Frontal cortex (tissue), 4 donors: ENCODE measurements around the gene ZNF827. TPM values are rescaled to one million over a fixed set of nuclear protein-coding genes. Genes with fewer than 3 reads are reported as not detected.

Experiments
- DNase-seq, 2 donors: peaks; one replicate each; pipeline ENCODE4 v3.0.0; 2012; ENCODE audit warnings: low spot score in 2 of 2
- FAIRE-seq: peaks from 2 replicates; lab custom pipeline; 2012; peaks lifted over from hg19 to GRCh38; lab: Jason Lieb, UNC
- total RNA-seq: library from RNA; depleted of rRNA; stranded (reverse); fragments of >200 nt; gene quantifications from one replicate; pipeline ENCODE4 v1.2.3, GENCODE V29; 2014
- donor health status: control.
- donor health status: control.
- donor health status: control.

The ZNF827 gene
- total RNA-seq, 1 donor from 2014 or later, result 21.2 TPM

DNA sequence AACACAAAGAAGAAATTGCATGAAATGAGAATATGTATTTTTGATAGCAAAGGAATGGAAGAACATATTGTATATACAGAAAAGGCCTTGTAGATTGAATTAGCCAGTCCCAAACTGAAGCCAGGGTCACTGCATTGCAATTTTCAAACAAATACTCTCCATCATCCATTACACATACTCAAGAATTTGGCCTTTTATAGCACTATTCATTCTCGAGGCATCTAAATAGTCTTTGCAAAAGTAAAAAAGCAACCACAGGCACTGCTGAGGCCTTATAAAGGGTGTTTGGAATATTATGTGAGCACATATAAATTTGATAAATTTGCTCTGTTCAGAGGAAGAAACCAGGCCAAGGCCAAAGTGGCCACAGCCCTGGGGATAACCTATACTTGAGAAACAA, 123.0 kb downstream of the ZNF827 start:
- no peak for DNase-seq
- no peak for FAIRE-seq

DNA sequence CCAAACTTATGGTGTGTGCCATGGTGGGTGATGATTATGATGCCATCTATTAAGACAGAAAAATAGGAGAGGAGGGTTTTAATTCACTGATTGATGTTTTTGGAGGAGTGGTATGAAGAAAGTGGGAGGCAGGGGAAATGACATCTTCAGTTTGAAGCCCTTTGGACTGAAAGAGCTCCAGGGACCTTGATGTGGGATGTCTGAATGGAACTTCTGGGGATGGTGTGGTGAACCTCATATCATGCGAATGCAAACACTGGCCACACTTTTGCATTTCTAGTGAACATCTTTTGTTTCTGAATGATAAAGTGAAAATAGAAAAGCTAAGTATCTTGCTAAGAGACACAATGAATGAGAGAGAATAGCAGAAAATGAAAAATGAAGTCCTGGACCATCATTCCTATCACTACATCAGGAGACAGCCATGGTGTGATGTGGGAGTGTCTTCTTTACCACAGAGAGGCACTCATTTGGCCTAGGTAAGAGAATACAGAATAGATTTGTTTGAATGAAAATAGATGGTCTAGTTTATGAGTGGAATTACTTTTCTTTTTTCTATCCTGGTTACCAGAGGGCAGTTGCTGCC, 123.5 kb downstream of the ZNF827 start:
- no peak for DNase-seq
- no peak for FAIRE-seq

DNA sequence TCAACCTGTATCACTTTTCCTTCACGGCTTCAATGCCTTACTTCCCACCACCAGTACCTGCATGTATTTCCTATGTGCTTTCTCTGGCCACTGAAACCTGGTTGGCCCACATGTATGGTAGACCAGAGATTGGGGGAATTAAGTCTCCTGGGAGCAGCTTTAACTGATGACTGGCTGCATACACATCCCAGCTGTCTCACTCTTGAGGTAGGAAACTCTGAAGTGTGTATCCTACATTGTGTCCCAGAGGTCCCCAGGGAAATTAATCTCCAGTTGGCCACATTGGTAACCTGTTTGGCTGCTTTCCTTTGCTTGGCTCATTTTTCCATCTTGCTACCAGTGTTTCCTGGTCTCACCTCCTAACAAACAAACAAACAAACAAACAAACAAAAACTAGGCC, 124.4 kb downstream of the ZNF827 start:
- FAIRE-seq (no peak), DNase-seq (no peak)

DNA sequence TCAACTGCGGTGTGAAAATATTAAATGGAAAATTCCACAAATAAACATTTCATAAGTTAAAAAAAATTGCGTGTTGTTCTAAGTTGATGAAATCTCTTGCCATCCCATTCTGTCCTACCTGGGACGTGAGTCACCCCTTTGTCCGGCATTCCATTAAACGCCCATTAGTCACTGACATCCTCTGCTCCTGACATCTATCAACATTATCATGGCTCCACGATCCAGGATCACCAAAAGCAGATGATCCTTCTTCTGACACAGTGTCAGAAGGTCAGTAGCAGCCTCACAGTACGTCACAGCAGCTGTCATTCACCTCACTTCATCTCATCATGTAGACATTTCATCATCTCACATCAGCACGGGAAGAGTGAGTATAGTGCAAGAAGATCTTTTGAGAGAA, 125.7 kb downstream of the ZNF827 start:
- FAIRE-seq (no peak), DNase-seq (no peak)

DNA sequence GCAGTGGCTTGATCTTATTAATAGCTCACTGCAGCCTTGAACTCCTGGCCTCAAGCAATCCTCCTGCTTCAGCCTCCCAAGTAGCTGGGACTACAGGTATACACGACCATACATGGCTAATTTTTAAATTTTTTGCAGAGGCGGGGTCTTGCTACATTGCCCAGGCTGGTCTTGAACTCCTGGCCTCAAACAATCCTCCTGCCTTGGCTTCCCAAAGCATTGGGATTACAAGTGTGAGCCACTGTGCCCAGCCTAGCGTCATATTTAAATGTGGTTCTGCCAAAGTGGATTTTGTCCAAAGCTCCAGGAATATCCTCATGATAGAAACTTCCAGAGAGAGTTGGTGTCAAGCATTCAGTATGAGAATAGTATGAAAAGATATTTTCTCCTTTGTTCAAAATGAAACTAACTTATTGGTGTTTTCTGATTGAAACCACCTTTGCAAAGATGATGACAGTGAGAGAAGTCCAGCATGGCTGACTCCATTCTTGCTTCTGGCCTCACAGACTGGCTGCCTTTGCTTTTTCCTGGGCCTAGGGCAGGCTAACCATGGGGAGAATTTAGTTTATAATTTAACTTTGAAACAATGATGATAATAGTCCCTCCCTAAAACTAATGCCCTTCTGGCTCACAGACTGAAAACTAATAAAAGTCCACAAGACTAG, 129.6 kb downstream of the ZNF827 start:
- FAIRE-seq, result no peak
- no peak for DNase-seq

DNA sequence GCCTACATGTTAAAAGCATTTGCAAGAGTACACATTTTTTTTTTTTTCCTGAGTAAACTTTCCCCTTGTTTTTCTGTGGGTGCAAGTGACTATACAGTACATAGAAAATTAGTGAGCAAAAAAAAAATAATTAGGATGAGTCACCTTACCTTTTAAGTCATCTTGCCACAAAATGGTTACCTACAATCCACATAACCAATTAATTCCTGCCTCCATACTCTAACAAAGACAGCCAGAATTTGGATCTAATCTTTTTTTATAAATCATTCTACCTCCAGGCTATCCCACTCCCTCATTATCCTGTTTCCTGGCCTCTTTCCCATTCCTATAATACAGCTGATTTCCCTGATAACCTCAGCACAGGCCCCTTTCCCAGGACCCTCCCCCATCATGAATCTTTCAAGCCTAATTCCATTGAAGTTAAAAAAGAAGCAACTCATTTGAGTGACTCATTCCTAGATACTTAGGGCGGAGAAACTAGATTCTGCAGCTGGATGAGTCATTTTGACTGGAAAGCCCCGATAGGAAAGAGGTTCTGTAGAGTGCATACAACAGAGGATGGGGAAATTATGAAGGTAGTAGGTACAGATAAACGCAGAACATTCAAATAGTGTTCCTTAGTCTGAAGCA, 130.5 kb downstream of the ZNF827 start:
- no peak for FAIRE-seq
- peak in 1 of 2 donors; percentile 12 for DNase-seq

DNA sequence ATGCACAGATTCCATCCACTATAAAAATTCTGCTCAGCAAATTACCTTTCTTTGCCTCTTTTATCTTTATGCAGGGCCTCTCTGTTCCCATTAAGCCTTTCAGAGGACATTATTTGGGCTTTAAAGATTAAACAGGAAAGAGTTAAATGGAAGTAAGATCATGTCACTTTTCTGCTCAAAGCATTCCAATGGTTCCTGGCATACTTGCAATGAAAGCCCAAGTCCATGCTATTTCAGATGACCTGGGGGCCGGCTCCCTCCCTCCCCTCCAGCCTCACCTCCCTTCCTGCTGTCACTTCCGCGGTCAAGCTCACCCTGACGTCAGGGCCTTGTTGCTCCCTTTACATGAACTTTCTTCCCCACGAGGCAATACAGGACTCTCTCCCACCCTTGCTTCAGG, 133.1 kb downstream of the ZNF827 start:
- no peak for DNase-seq
- no peak for FAIRE-seq

DNA sequence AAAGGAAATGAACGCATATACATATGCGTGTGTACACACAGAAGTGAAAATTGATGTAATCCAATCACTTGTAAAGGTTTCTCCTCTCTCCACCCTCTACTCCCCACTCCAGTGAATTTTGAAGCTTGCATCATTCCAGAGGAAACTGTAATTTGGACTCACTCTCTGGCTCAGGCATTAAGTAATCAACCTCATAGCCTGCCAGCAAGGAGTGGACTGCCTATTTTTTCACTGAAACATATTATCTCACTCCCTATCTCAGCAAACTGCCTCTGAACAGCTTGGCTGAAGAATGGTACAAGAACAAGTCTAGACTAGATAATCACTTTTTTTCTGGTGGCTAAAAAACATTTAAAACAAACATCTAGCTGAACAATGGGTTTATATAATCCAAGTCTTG, 134.5 kb downstream of the ZNF827 start:
- DNase-seq, result no peak
- no peak for FAIRE-seq

DNA sequence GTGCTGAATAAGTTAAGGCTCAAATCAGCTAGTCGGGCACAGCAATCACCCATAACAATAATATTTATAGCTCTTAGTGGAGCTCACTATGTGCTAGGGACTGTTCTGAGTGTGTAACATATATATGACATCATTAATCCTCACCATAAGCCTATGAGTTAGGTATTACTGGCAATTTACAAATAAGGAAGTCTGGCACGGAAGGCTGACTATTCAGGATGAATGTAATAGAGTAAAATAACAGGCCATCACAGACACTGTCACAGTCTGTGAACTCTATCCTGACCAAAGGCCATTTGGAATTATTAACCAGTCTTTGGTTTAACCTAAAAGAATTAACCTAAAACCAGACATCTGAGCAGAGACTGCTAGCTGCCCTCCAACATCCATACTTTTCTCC, 139.4 kb downstream of the ZNF827 start:
- no peak for DNase-seq
- FAIRE-seq, result no peak

DNA sequence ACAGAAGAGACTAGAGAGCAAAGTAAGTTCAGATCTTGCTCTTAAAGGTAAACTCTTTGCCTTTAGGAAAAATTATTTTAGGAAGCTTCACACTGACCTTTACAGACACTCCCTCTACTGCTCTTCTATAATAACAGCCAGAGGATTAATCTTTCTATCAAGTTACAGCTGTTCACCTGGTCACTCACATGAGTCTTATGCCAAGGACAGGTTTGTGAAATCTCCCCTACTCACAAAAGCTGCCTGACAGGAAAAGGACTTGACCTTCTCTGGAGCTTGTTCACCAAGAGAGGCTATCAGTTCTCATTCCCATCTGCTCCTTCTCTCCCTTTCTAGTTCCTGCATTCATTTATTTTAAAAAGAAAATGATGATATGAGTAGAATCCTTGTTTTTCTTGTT, 141.3 kb downstream of the ZNF827 start:
- DNase-seq (no peak), FAIRE-seq (no peak)

DNA sequence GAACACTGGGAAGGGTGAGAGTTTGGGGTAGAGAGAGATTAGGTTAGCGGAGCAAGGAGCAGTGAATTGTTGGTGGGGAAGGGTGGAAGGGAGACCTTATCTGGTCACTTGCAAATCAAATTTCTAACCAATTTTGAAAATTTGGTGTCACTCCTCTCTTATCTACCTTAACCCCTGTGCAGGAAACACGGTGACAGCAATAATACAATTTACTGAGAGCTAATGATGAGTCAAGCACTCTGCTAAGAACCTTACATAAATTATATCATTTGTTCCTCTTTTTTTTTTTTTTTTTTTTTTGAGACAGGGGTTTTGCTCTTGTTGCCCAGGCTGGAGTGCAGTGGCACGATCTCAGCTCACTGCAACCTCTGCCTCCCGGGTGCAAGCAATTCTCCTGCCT, 142.3 kb downstream of the ZNF827 start:
- DNase-seq (no peak), FAIRE-seq (no peak)

DNA sequence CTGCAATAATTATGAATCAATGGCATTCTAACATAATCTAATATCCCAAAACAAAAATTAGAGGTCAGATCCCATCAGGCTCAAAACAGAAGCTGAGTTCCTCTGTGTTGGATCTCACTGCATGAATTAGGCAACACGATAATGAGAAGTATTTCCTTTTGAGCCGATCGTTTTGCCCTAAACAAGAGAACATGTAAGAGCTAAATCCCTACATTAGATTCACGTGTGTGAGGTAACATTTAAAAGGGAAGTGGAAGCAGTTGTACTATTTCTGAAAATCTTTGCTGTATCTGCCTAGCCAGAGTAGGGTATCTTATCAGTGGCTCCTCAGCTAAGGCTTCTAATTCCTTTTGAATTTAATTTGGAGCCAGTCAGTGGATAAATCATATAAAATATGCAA, 143.1 kb downstream of the ZNF827 start:
- DNase-seq (no peak), FAIRE-seq (no peak)

DNA sequence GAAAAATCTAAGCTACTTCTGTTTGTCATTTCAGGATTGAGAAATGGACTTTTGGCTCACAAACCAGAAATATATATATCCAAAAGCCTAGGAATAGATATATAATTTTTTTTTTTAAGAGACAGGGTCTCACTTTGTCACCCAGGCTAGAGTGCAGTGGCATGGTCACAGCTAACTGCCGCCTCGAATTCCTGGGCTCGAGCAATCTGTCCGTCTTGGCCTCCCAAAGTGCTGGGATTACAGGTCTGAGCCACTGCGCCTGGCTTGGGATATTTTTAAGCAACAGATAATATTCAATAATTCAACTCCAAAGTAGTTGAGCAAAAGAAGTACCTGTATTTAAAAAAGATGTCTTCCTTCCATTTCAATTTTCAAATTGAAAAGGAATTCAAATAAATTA, 146.2 kb downstream of the ZNF827 start:
- FAIRE-seq, result no peak

DNA sequence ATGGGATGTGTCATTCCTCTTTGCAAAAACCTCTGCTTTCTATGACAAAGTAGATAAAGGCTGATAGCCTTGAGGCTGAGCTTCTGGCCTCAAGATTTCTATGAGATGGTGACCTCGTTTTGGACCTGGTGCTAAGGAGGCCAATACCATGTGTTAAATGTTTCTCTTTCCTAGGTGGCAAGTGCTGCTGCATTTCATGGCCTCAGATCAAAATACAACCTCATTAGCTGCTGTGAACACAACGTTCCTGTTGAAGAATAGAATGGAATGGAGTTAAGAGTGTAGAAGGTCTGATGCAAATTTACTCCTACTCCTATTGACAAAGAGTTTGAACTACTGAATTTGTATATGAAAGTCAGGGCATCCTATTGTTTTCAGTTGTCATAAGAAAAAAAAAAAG, 146.6 kb downstream of the ZNF827 start:
- FAIRE-seq (no peak), DNase-seq (no peak)

More for the DNA sequence above, 146.2 kb downstream of the ZNF827 start:
- no peak for DNase-seq

DNA sequence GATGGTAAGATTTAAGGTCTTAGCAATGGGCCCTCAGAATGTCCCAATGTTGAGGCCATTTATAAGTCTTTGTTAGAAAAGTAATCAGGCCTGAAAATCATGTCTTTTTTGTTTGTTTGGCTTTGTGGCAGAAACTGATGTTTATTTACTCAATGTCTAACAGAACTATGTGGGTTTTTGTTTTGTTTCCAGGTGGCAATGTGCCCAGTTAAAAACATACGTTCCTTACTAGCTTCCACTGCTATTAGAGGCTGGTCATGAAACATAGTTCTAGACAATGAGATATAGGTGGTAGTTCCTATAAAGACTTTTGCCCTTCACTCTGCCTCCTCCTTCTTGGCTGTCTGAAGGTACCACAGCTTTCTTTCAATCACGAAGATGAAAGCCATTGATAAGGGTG, 149.9 kb downstream of the ZNF827 start:
- FAIRE-seq, result no peak
- DNase-seq, result no peak

DNA sequence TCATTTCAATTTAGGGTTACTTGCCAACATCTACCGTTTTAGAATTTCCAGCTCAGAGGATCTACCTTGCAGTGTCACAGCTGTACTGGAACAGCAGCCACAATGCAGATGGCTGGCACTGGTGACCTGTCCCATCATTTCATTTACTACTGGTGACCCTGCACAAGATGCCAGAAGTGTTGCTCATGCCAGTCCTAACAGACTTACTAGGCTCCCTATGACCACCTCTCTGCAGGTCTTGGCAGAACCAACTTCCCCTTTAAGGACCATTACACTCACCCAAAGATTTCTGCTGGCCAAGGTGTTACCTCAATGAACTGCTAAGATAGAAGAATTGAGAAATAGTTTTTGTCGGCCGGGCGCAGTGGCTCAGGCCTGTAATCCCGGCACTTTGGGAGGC, 151.8 kb downstream of the ZNF827 start:
- DNase-seq (no peak), FAIRE-seq (no peak)

DNA sequence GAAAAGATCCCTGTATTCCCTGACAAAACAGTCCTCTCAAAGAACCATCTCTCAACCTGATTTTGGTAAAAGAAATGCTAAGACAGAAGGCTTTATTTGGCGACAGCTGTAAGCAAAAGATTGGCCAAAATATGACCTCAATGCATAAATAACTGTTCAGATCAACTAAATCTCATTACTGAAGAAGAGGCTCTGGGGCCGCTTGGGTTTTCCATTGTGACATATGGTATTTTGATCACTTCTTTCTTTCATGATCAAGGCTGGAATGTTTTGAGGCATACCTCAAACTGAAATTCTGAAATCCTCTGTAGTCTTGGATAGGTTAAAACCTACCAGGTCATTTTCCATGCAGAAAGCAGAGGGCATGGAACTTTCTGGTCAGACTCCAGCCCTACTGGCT, 152.4 kb downstream of the ZNF827 start:
- DNase-seq, result no peak

DNA sequence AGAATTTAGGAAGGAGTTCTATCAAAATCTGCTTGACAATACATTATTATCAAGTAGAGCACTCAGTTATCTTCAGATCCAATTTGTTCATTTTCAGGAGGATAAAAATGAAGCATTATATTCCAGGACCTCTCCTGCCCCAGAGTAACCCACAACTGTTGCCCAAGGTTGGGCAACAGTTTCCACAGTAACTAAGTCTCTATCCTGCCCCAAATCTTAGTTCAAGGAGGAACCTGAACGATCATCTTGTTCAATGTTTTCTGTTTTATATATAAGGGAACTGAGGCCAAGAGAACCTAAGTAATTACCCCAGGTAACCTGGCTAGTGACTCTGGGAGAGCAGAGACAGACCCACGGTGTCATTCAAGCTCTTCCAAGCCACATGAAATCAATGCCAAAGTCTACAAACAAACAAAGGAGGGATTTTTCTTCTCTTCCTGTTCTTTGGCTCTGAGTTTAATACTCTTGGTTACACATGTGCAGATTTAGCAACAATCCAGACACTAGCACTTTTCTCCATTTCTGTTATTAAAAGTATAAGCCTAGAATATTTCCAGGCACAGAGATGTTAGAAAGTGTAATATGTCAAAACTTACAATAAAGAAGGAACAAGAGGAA, 153.1 kb downstream of the ZNF827 start:
- no peak for DNase-seq
- no peak for FAIRE-seq

More for the DNA sequence above, 152.4 kb downstream of the ZNF827 start:
- no peak for FAIRE-seq

DNA sequence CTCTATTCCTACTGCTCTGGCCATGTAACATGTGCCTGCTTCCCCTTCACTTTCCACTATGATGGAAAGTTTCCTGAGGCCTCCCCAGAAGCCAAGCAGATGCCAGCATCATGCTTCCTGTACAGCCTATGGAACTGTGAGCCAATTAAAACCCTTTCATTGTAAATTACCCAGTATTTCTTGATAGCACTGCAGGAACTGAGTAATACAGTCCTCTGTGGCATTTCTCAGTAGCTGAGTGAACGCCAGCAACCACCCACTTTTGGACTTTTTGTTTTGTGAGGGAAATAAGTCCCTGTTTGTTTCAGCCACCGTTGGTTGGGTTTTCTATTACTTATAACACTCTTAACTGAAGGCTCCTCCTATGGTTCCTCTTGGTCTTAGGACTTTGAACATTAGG, 154.6 kb downstream of the ZNF827 start:
- FAIRE-seq (no peak), DNase-seq (no peak)

DNA sequence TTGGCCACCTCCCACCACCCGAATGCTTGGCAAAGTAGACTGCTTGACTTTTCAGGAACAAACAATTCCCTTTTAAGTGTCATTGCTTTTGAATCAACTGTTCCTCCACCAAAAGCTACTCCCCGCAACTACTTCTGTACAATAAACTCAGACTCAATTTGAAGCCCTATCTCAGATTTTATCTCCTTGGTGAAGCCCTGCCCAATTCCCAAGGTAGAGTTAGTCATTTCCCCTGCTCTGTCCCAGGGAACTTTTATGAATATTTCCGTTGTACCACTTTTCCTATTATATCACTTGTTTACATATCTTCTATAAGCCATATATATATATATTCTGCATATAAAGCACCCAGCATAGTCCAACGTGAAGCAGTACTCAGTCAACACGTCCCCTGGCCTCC, 155.9 kb downstream of the ZNF827 start:
- DNase-seq (no peak), FAIRE-seq (no peak)

DNA sequence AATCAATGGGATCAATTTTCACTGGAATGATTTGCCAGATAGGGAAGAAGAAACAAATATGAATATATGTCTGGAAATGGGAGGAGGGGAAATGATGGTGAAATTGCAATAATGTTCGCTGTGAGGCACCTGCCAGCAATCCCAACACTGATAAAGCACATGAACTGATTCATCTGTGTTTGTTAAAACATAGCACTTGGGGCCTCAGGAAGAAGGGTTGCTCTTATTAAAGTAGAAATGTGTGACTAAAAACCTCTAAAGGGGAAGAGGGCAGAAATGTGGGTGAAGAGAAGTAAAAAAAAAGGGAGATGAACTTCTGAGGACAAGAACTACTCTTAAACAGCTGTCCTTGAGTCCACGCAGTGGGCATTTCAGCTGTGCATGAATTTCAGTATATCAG, 157.3 kb downstream of the ZNF827 start:
- no peak for DNase-seq
- FAIRE-seq, result no peak
